Measurements from ENCODE around the gene CDKN2B.
"Not testable (repeated sequence)": the region's sequence is repeated elsewhere in the genome, so short reads cannot be mapped to it uniquely, and the experiment has no call there.

CDKN2B gene

DNA sequence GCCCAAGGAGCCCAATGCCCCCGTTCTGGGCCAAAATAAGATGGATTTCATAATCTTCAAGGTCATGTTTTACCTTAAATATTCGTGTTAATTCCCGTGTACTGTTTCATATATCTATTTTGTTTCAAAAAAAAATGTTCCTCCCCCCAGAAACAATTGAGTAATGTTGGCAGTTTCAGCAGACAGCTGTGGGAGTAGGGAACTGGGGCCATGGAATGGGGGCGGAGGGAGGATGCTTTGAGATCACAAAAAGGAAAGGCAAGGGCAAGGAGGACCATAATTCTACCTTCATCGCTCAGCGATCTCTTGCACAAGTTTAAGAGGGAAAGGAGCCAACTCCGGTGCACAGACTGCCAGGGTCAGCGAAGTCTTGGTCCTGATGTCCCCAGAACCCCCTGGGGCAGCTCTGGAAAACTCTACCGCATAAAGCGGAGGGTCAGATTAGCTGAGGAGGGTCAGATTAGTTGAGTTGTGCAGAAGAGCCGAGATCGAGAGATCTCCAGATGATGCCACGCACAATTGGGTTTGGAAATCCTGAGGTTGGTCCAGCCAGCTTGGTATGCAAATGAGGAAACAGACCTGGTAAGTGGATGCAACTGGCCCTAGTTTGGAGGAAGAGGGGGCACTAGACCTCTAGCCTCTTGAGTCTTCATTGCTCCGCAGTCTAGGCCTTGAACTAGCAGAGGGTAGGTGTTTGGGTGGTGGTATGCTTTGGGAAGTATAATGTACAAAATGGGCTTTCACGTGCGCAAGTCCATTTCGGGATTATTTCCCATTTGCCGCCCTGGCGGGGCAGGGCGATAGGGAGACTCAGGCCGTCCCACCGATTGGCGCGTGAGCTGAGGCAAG lies 38.9 kb downstream of the CDKN2B start:
- no peak for DNase-seq (ENCODE audit: low read depth in 3 of 3, low spot score in 1 of 3)

DNA sequence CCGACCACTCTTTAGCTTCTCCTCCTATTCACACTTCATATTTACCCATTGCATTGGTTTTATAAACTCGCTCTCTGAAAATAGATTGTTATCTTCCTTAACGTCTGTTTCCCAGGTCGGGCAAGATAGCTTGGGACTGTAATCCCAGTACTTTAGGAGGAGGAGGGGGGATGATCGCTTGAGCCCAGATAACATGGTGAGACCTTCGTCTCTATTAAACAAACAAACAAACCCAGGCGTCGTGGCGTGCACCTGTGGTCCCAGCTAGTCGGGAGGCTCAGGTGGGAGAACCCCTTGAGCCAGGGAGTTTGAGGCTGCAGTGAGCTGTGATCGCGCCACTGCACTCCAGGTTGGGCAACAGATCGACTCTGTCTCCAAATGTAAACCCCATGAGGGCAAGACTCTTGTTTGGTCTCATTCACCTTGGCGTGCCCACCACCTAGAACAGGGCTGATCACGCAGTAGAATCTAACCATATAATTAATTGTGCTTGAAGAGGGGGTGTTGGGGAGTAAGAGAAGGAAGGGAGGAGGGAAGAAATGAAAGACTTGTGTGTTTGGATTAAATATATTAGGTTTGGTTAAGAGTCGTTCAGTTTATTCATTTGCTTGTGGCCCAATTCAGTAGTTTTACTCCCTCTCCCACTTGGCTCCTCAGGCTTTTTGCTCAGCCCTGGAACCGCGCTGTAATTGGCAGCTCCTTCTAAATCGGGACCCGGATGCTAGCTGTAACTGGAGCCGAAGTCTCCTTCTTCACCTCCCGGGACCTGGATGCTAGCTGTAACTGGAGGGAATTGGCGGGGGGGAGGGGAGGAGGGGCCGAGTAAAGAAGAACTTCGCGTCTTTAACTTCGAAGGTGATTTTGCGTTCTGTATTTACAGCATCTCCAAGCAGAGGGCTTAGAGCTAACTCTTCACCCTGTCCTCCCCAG lies 39.8 kb downstream of the CDKN2B start:
- no peak for DNase-seq (ENCODE audit: low read depth in 3 of 3, low spot score in 1 of 3)

DNA sequence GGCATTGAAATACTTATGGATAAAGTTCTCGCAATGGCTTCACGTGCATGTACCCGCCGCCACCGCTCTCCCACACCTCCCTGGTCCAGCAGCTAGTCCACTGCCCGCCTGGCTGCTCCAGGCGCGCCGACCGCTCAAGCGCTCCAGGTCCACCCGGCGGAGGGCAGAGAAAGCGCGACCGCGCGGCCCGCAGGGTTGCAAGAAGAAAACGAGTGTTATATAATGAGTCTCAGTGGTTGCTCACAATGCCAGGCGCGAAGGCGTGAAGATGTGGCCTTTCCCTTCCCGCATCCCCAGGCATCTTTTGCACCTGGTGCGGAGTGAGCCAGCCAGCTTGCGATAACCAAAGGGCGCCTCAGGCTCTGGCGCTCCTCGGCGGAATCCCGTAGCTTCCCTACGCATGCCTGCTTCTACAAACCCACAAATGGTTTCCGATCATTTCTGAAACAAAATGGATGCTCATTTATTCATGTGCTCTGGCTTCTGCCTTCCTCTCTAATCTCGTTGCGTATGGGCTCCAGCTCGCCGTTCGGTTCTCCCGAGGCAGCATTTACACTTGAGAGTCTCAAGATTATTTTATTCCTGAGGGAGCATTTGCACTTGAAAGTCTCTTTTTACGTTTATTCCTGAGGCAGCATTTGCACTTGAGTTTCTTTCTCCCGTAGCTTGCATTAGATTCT lies 40.6 kb downstream of the CDKN2B start:
- no peak for DNase-seq (ENCODE audit: low read depth in 3 of 3, low spot score in 1 of 3)

DNA sequence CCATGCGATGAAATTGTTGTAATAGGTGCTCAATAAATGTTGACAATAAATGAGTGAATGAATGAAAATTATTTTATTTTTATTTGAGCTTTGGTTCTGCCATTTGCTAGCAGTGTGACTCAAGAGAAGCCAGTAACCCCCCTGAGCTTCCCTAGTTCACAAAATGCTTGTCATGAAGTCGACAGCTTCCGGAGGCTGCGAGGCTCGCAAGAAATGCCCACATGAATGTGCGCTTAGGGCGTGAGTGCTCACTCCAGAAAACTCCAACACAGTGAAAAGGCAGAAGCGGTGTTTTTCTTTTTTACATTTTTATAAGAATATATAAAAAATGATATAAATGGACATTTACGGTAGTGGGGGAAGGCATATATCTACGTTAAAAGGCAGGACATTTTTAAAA lies 41.4 kb downstream of the CDKN2B start:
- DNase-seq (ENCODE audit: low read depth in 3 of 3, low spot score in 1 of 3) = no peak

DNA sequence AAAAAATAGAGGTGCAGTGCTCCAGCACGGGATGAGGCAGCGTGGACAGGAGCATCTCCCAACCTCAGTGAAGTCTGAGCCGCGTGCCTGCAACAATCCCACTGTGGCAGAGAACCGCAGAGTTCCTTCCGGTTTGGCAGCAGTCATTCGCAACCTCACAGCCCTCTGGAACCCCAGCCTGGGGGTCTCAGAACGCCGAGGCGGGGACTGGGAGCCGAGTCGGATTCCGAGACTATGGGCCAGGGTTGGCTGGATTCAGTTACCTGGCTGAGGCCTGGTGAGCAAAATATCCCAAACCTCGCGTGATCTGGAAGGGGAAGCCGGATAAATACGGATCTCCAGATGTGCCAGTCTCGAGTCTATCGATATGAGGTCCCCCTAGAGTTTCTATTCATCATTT lies 41.9 kb downstream of the CDKN2B start:
- no peak for DNase-seq (ENCODE audit: low read depth in 3 of 3, low spot score in 1 of 3)

DNA sequence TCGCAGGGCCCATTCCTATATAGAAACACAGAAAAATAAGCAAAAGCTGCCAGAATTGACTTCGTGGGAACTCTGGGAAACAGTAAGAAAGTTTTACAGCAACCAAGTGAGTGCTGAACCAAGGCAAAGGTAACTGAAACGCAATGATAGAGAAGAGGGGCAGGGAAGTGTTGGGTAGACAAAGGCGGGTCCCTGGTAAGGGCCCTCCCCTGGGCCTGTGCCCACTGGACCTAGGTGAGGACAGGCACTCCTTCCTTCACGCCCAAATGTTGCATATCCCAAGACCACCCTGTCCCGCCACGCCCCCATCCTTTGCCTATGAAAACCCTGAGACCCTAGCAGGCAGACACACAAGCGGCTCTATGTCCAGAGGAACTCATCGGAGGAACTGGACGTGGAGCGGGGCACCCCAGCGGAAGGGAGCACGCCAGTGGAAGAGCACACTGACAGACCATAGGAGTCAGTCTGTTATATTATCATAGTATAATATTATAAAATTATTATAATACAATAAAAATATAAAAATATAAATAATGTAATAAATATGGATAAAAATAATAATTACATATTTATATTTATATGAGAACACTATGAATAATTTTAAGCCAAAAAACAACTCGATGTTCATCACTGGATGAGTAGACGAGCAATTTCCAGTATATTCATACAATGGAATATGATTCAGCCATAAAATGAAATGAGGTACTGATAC lies 42.8 kb downstream of the CDKN2B start:
- DNase-seq (ENCODE audit: low read depth in 3 of 3, low spot score in 1 of 3) = no peak

DNA sequence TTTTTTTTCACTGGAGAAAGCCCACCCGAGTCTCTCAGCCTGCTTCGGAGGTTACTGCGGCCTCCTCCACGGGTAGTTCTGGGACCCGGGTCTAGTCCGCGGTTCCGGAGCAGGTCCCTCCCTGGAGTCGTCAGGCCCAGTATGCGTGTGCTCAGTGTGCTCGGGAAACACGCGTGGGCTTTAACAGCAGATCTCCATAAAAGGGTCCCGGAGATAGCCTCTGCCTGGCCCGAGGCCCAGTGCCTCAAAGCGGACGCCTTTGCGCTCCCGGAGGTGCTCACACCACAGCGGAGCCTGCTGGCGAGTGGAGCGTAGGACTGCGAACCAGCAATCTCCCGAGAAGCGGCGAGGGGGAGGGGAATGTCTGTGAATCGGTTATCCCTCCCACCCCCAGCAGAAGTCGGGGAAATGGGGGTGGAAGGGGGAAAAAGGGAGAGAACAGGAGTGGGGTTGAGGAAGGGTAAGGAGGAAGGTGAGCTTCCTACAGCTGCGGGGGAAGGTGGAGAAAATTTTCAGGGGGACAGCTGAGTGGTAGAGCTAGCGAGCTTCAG lies 43.6 kb downstream of the CDKN2B start:
- DNase-seq (ENCODE audit: low read depth in 3 of 3, low spot score in 1 of 3) = no peak

DNA sequence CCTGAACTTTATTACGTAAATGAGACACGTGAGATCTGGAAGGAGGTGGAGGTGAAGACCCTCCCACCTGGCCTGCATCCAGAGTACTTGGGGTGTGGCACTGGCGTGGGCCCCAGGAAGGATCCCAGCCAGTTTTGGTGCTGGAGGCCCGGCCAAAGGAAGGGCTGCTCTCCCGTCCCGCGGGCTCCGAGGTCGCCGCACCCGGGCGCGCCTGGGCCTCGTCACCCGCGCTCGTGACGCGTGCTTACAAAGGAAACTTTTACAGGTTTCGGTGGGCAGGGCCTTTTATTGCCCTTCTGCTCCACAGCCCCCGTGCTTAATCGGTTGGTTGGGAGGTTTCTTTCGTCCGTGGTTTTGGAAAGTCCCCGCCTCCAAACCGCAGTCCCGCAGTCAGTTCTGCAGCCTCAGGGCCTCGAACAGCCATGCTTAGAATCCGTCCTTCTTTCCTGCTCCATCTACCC lies 44.1 kb downstream of the CDKN2B start:
- DNase-seq (ENCODE audit: low read depth in 3 of 3, low spot score in 1 of 3) = peak in 1 of 3 donors; percentile 8

DNA sequence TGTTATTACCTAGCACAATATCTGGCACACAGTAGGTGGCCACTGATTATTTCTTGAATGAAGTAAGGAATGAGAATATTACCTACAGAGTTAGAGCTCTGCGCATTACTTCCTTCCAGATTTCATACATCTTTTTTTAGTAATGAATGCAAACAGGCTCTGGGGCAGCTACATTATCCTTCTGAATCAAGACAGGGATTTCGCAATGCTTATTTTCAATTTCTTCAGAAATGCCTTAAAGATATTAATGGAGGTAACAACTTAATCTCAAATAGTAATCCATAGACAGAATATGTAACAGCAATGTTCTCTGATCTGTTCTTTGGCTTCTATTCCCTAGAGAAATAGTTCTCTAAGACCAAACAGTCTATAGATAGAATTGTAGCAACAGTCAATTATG lies 47.5 kb downstream of the CDKN2B start:
- no peak for DNase-seq (ENCODE audit: low read depth in 3 of 3, low spot score in 1 of 3)

DNA sequence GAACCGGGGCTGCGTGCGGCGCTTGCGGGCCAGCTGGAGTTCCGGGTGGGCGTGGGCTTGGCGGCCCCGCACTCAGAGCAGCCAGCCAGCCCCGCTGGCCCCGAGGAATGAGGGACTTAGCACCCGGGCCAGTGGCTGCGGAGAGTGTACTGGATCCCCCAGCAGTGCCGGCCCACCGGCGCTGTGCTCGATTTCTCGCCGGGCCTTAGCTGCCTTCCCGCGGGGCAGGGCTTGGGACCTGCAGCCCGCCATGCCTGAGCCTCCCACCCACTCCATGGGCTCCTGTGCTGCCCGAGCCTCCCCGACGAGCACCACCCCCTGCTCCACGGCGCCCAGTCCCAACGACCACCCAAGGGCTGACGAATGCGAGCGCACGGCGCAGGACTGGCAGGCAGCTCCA lies 49.8 kb downstream of the CDKN2B start:
- not testable (repeated sequence) for DNase-seq (ENCODE audit: low read depth in 3 of 3, low spot score in 1 of 3)

DNA sequence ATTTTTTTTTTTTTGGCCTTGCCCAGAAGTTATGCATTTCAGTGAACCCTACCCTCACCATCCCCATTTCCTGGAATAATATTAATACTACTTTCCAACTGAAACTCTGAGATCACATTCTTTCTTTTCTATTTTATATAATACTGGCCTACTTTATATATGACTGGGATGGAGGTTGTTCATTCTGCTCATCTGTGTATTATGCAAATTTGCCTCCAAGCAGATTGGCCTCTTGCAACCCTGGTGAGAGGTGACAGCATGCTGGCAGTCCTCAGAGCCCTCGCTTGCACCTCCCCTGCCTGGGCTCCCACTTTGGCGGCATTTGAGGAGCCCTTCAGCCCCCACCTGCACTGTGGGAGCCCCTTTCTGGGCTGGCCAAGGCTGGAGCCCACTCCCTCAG lies 50.3 kb downstream of the CDKN2B start:
- DNase-seq (ENCODE audit: low read depth in 3 of 3, low spot score in 1 of 3) = no peak

Data from stimulated activated CD4-positive, alpha-beta T cell treated with anti-CD3 and anti-CD28 coated beads, TNF-alpha, amount 100 ng/mL, for 1 hour (primary cell).